ENCODE data around the gene CCDC149.

DNA sequence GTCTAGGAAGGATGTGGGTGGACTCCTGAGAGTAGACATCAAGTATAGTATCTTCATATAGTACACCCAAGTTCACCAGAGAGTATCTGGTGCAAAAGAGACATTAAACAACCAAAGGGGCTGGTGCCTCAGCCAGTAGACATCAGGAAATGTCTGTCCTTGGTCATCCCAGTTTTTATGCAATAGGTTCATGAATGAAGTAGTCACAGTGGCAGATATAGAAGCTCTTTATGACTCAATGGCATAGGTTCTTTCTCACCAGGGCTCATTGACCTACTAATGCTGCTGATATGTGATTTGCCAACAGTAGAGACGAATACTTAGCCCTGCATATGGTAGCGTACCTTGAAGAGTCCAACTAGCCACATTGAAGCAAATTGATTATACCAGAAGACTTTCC, 45.0 kb upstream of the CCDC149 start:
- TF ChIP-seq POLR2A (IDR thresholded peaks at IDR 0.05; ENCODE audit: low read depth, low read length) (no peak), TAF1 (IDR thresholded peaks at IDR 0.05; ENCODE audit: low read depth, low read length) (no peak), PAX5 (IDR thresholded peaks at IDR 0.05; ENCODE audit: insufficient read depth, low read length, severe bottlenecking) (no peak), POLR2AphosphoS5 (IDR thresholded peaks at IDR 0.05; ENCODE audit: low read depth, low read length) (no peak)

Measured in GM12891 (cell line).